Endothelial cell of umbilical vein (primary cell): ENCODE data around the gene SEMA4G. TPM values are rescaled to one million over a fixed set of nuclear protein-coding genes. Genes with fewer than 3 reads are reported as not detected.

Experiments used
- Bru-seq: library from RNA; stranded (reverse); fragments of 400-500 nt; gene quantifications from one replicate; lab custom pipeline; 2021; lab: Mats Ljungman, UMichigan
- BruChase-seq, 2 experiments: library from RNA; stranded (reverse); fragments of 400-500 nt; gene quantifications; one replicate each; lab custom pipeline; 2021; lab: Mats Ljungman, UMichigan
- BruUV-seq: library from RNA; stranded (reverse); fragments of 400-500 nt; replicated peaks from 2 replicates; lab custom pipeline; 2021; lab: Mats Ljungman, UMichigan
- CTCF ChIA-PET: fragments of 300-600, 350-600 bp; sonication (Branson Sonifier 250); formaldehyde crosslinking; loops from one replicate; lab custom pipeline; 2021; ENCODE audit warnings: antibody characterized with exemption, inconsistent platforms; lab: Charles Lee
- POLR2A ChIA-PET: fragments of 300-600, 350-600 bp; sonication (Branson Sonifier 250); formaldehyde crosslinking; loops from one replicate; lab custom pipeline; 2021; ENCODE audit warnings: antibody characterized with exemption, inconsistent platforms; lab: Charles Lee
- DNase-seq: peaks from one replicate; pipeline ENCODE4 v3.0.0-alpha.2; 2011; ENCODE audit warnings: low read depth, low spot score
- FAIRE-seq: peaks from 2 replicates; lab custom pipeline; 2011; peaks lifted over from hg19 to GRCh38; lab: Jason Lieb, UNC
- H2AFZ ChIP-seq: 2 replicates; pipeline ENCODE4 v1.6.0; 2012; ENCODE audit warnings: low read depth, low read length, control low read depth, inconsistent platforms
- H3K27ac ChIP-seq: 2 replicates; pipeline ENCODE4 v1.5.1; 2011; ENCODE audit warnings: low read depth, mild to moderate bottlenecking, control low read depth, low read length, moderate library complexity; ENCODE audit not compliant: insufficient read depth
- H3K27me3 ChIP-seq, 2 experiments: 2 replicates each; pipeline versions ENCODE4 v1.6.0 to v1.6.1; 2011; ENCODE audit warnings: low read length in 2 of 2, mixed read lengths in 1 of 2; ENCODE audit not compliant: control insufficient read depth in 2 of 2, insufficient read depth in 2 of 2
- H3K36me3 ChIP-seq, 2 experiments: 2 replicates in 1 of 2; 3 replicates in 1 of 2; pipeline ENCODE4 v1.5.1; 2011; ENCODE audit warnings: low read length in 2 of 2, mild to moderate bottlenecking in 1 of 2, moderate library complexity in 1 of 2; ENCODE audit not compliant: control insufficient read depth in 2 of 2, insufficient read depth in 2 of 2; ENCODE audit errors: extremely low read depth in 1 of 2
- H3K4me1 ChIP-seq: 3 replicates; pipeline ENCODE4 v1.5.1; 2011; ENCODE audit warnings: mild to moderate bottlenecking, low read length; ENCODE audit not compliant: control insufficient read depth, insufficient read depth; ENCODE audit errors: extremely low read depth
- H3K4me2 ChIP-seq: 2 replicates; pipeline ENCODE4 v1.6.1; 2011; ENCODE audit warnings: low read length, control low read depth, mixed read lengths; ENCODE audit not compliant: insufficient read depth
- H3K4me3 ChIP-seq, 3 experiments: fragments of 200-600 bp in 1 of 3; sonication (generic), shearing (Covaris generic) in 1 of 3; replicated peaks in 1 of 3; 2 replicates each; pipeline ENCODE4 v1.5.1; 2011 to 2016; ENCODE audit warnings: control low read depth in 3 of 3, low read length in 3 of 3, mild to moderate bottlenecking in 2 of 3, inconsistent platforms in 1 of 3, low read depth in 1 of 3, moderate library complexity in 1 of 3; ENCODE audit not compliant: insufficient read depth in 1 of 3
- H3K79me2 ChIP-seq: 2 replicates; pipeline ENCODE4 v1.6.0; 2012; ENCODE audit warnings: low read length, inconsistent platforms; ENCODE audit not compliant: control insufficient read depth, insufficient read depth
- H3K9ac ChIP-seq: replicated peaks from 2 replicates; pipeline ENCODE3; 2011; ENCODE audit warnings: low read length, control low read depth; ENCODE audit not compliant: insufficient read depth; ENCODE audit errors: extremely low read depth
- H3K9me1 ChIP-seq: replicated peaks from 3 replicates; pipeline ENCODE4 v1.6.0; 2011; ENCODE audit warnings: mild to moderate bottlenecking, low read length; ENCODE audit not compliant: control insufficient read depth, insufficient read depth; ENCODE audit errors: extremely low read depth
- H3K9me3 ChIP-seq: replicated peaks from 2 replicates; pipeline ENCODE4 v1.5.1; 2012; ENCODE audit warnings: low read length, inconsistent platforms; ENCODE audit not compliant: control insufficient read depth, insufficient read depth
- H4K20me1 ChIP-seq: replicated peaks from 2 replicates; pipeline ENCODE3; 2011; ENCODE audit warnings: mild to moderate bottlenecking, low read length; ENCODE audit not compliant: control insufficient read depth, insufficient read depth; ENCODE audit errors: extremely low read depth
- CTCF ChIP-seq, 2 donors: IDR thresholded peaks; 1 replicate in 1 of 2; 2 replicates in 1 of 2; pipeline ENCODE4 v1.5.1; 2011; ENCODE audit warnings: low read length in 2 of 2, mild to moderate bottlenecking in 2 of 2, moderate library complexity in 2 of 2, control low read depth in 1 of 2, inconsistent platforms in 1 of 2, low read depth in 1 of 2; ENCODE audit not compliant: insufficient read depth in 1 of 2; ENCODE audit errors: extremely low read depth in 1 of 2
- EZH2 ChIP-seq: IDR thresholded peaks from 2 replicates; pipeline ENCODE4 v1.6.1; 2012; ENCODE audit warnings: borderline replicate concordance, low read depth, mild to moderate bottlenecking, moderate library complexity, low read length, inconsistent platforms; ENCODE audit not compliant: severe bottlenecking
- FOS ChIP-seq: IDR thresholded peaks from 2 replicates; pipeline ENCODE4 v1.6.1; 2011; ENCODE audit warnings: mild to moderate bottlenecking, low read length, moderate library complexity, borderline replicate concordance; ENCODE audit not compliant: insufficient read depth
- GATA2 ChIP-seq: IDR thresholded peaks from 2 replicates; pipeline ENCODE4 v1.7.0; 2011; ENCODE audit warnings: low read depth, mild to moderate bottlenecking, moderate library complexity, mixed read lengths, low read length; ENCODE audit not compliant: insufficient read length, insufficient read depth
- JUN ChIP-seq: IDR thresholded peaks from 2 replicates; pipeline ENCODE4 v1.6.1; 2011; ENCODE audit warnings: borderline replicate concordance, low read depth; ENCODE audit not compliant: insufficient read length, insufficient read depth
- MAX ChIP-seq: IDR thresholded peaks from 2 replicates; pipeline ENCODE4 v1.6.1; 2011; ENCODE audit not compliant: insufficient read depth, insufficient read length
- MYC ChIP-seq: IDR thresholded peaks from one replicate; pipeline ENCODE4 v1.6.1; 2011; ENCODE audit warnings: mild to moderate bottlenecking, low read depth, low read length
- POLR2A ChIP-seq: IDR thresholded peaks from 2 replicates; pipeline ENCODE4 v1.6.1; 2012; ENCODE audit warnings: low read depth, mild to moderate bottlenecking, control low read depth, low read length
- POLR2AphosphoS5 ChIP-seq: IDR thresholded peaks from 2 replicates; pipeline ENCODE4 v1.6.1; 2012; ENCODE audit warnings: low read depth, mild to moderate bottlenecking, control low read depth, low read length, moderate library complexity; ENCODE audit not compliant: insufficient read depth
- dilution Hi-C: fragments of 300-500 bp; cut with MboI; formaldehyde crosslinking; loops from one replicate; pipeline ENCODE4 v1.15.0; 2019; ENCODE audit warnings: low sequenced_read_pairs; ENCODE audit not compliant: extremely low pct_ligation_motif_present
- intact Hi-C: fragments of 100-400 bp; cut with micrococcal nuclease; formaldehyde crosslinking; loops from one replicate; pipeline ENCODE4 v1.10.0; 2022
- long read RNA-seq: library from polyadenylated mRNA; stranded (forward); transcript quantifications from one replicate; pipeline ENCODE4 v2.0.0, GENCODE V29; 2021
- polyA minus RNA-seq, 3 experiments: library from RNA; depleted of rRNA, polyadenylated mRNA; stranded (reverse); fragments of >200 nt; gene quantifications; 1 replicate in 1 of 3; 2 replicates in 2 of 3; pipeline ENCODE4 v1.2.3, GENCODE V29; 2011
- polyA plus RNA-seq, 4 experiments: library from polyadenylated mRNA; depleted of rRNA in 3 of 4; stranded (reverse) in 3 of 4; unstranded in 1 of 4; fragments of >200 nt; gene quantifications; 2 replicates each; pipeline versions ENCODE4 v1.2.1 to v1.2.3, GENCODE V29; 2011 to 2012; ENCODE audit warnings: missing spikeins in 1 of 4
- total RNA-seq: library from RNA; stranded (reverse); gene quantifications from 2 replicates; pipeline ENCODE4 v1.2.3, GENCODE V29; 2021

Gene SEMA4G
- 6.0 and 6.7 TPM in 2 replicates for total RNA-seq
- 10.4 and 12.7 TPM in 2 replicates for polyA plus RNA-seq
- polyA plus RNA-seq (2011; cell fraction: cytosol; rRNA removed): 6.3 and 7.4 TPM in 2 replicates
- 14.1 and 17.7 TPM in 2 replicates for polyA plus RNA-seq (2011; cell fraction: nucleus; rRNA removed)
- 10.0 and 13.9 TPM in 2 replicates for polyA plus RNA-seq (2012)
- polyA minus RNA-seq: 8.7 and 11.6 TPM in 2 replicates
- polyA minus RNA-seq (2011; cell fraction: cytosol; rRNA and poly(A)+ RNA removed): not detected
- 5.8 and 7.4 TPM in 2 replicates for polyA minus RNA-seq (2011; cell fraction: nucleus; rRNA and poly(A)+ RNA removed)
- percentile 33 among the genes with signal in this experiment for Bru-seq, nascent RNA
- BruChase-seq, experiment 1, labeled RNA remaining after a 6-hour chase: percentile 38 among the genes with signal in this experiment
- percentile 38 among the genes with signal in this experiment for BruChase-seq, experiment 2, labeled RNA remaining after a 2-hour chase
- long read RNA-seq, partial matches to known transcripts: 0 of 4 reads
- long read RNA-seq, other reads (novel, unspliced or antisense): 4 of 4 reads

GRCh38 chr10:100969187-100970075, at the start of gene SEMA4G:
Gene SEMA4G (plus strand): TSS chr10:100969504. CDS start chr10:100972913, 3,409 bp downstream.
- CTCF ChIA-PET: interaction anchor here (0.6 to 5.3 kb wide), 13 partner anchors 12 to 91 kb away, joined by 3 to 54 read pairs (median 4); partner anchors contain the start of genes MRPL43, SLF2 and TWNK
- H3K4me2 ChIP-seq: peak within 1 kb of the TSS; percentile 76
- peak within 1 kb of the TSS; percentile 57 to 75 (median 62) for H3K4me3 ChIP-seq
- no peaks in the 10 kb centered on the region for H4K20me1 ChIP-seq
- POLR2A ChIA-PET: interaction anchor here (1.4 kb wide), 1 partner anchor 18 kb away, joined by 3 read pairs; the partner anchor contains the start of genes MRPL43 and TWNK
- no TSS peak for BruUV-seq
- H3K4me1 ChIP-seq: peaks cover 12% of the 10 kb centered on the region
- H3K27me3 ChIP-seq: no peaks in the 10 kb centered on the region
- FAIRE-seq (no peak), DNase-seq (peak; percentile 43)
- H3K9me3 ChIP-seq: no peaks in the 10 kb centered on the region
- TF ChIP-seq POLR2A (no peak), GATA2 (no peak), MAX (no peak), JUN (no peak), POLR2AphosphoS5 (no peak), CTCF (IDR thresholded peaks at IDR 0.05; ENCODE audit: extremely low read depth in 1 of 2, insufficient read depth in 1 of 2, low read depth in 1 of 2, low read length in 2 of 2) (peak; percentile 76 to 88), MYC (no peak), FOS (no peak), EZH2 (peak; percentile 17)
- intact Hi-C loops: loop anchor here (1.0 kb wide), 2 partner anchors 18 to 44 kb away; partner anchors contain the start of genes MRPL43 and TWNK
- H3K27ac ChIP-seq: no peak within 1 kb of the TSS
- no peaks in the 10 kb centered on the region for H3K36me3 ChIP-seq
- no peaks in the 10 kb centered on the region for H3K9me1 ChIP-seq
- H3K79me2 ChIP-seq: no peaks in the 10 kb centered on the region
- dilution Hi-C loops: no loop called here
- H3K9ac ChIP-seq: no peak within 1 kb of the TSS
- peak within 1 kb of the TSS; percentile 96 for H2AFZ ChIP-seq
